C4-2B (cell line): ENCODE data around the gene STAG3.

Experiments used
- CTCF ChIP-seq: fragments of 450-650 bp; conservative IDR thresholded peaks from 2 replicates; pipeline ENCODE4 v1.5.1; 2017; ENCODE audit warnings: mild to moderate bottlenecking
- ZFX ChIP-seq: fragments of 450-650 bp; IDR thresholded peaks from 2 replicates; pipeline ENCODE4 v1.6.1; 2017

- no peak for TF ChIP-seq CTCF
- TF ChIP-seq ZFX = no peak
Measured at GRCh38 chr7:100141555-100141949, 36.2 kb upstream of the STAG3 start.
